Liver (tissue), 3 donors: ENCODE results near the gene RERE.

Source experiments
- ATF3 ChIP-seq: IDR thresholded peaks from 2 replicates; pipeline ENCODE4 v1.6.1; 2016; ENCODE audit warnings: antibody characterized with exemption
- EGR1 ChIP-seq, 2 donors: IDR thresholded peaks; 2 replicates each; pipeline ENCODE4 v1.6.1; 2016 to 2018; ENCODE audit warnings: antibody characterized with exemption in 2 of 2, low read depth in 2 of 2
- FOXA2 ChIP-seq: IDR thresholded peaks from 2 replicates; pipeline ENCODE4 v1.6.1; 2016; ENCODE audit warnings: antibody characterized with exemption
- GABPA ChIP-seq, 2 donors: IDR thresholded peaks in 1 of 2; conservative IDR thresholded peaks in 1 of 2; 2 replicates each; pipeline ENCODE4 v1.6.1; 2016; ENCODE audit warnings: antibody characterized with exemption in 2 of 2, mild to moderate bottlenecking in 1 of 2, moderate library complexity in 1 of 2
- MAX ChIP-seq: IDR thresholded peaks from 2 replicates; pipeline ENCODE4 v1.6.1; 2016; ENCODE audit warnings: antibody characterized with exemption
- NR2F2 ChIP-seq: IDR thresholded peaks from 2 replicates; pipeline ENCODE4 v1.6.1; 2016; ENCODE audit warnings: antibody characterized with exemption
- RAD21 ChIP-seq, 2 donors: IDR thresholded peaks; 2 replicates each; pipeline ENCODE4 v1.6.1; 2016; ENCODE audit warnings: antibody characterized with exemption in 2 of 2, mild to moderate bottlenecking in 2 of 2
- REST ChIP-seq: IDR thresholded peaks from 2 replicates; pipeline ENCODE4 v1.6.1; 2016; ENCODE audit warnings: antibody characterized with exemption, mild to moderate bottlenecking
- TAF1 ChIP-seq: conservative IDR thresholded peaks from 2 replicates; pipeline ENCODE4 v1.6.1; 2016; ENCODE audit warnings: antibody characterized with exemption, mild to moderate bottlenecking
- YY1 ChIP-seq: IDR thresholded peaks from 2 replicates; pipeline ENCODE4 v1.6.1; 2016; ENCODE audit warnings: antibody characterized with exemption, mild to moderate bottlenecking
- TF ChIP-seq, protein P1 (sequence below): fragments of 150-350 bp; IDR thresholded peaks from 2 replicates; pipeline ENCODE4 v1.5.1; 2017; ENCODE audit warnings: improper control_type of control experiment, low read depth, low read length; ENCODE audit not compliant: missing input control
- donor health status: healthy.
- donor health status: healthy.

GRCh38 chr1:8357329-8358101, 459.9 kb downstream of the RERE start:
- TF ChIP-seq REST = no peak
- TF ChIP-seq, protein P1, sequence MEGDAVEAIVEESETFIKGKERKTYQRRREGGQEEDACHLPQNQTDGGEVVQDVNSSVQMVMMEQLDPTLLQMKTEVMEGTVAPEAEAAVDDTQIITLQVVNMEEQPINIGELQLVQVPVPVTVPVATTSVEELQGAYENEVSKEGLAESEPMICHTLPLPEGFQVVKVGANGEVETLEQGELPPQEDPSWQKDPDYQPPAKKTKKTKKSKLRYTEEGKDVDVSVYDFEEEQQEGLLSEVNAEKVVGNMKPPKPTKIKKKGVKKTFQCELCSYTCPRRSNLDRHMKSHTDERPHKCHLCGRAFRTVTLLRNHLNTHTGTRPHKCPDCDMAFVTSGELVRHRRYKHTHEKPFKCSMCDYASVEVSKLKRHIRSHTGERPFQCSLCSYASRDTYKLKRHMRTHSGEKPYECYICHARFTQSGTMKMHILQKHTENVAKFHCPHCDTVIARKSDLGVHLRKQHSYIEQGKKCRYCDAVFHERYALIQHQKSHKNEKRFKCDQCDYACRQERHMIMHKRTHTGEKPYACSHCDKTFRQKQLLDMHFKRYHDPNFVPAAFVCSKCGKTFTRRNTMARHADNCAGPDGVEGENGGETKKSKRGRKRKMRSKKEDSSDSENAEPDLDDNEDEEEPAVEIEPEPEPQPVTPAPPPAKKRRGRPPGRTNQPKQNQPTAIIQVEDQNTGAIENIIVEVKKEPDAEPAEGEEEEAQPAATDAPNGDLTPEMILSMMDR = no peak
- no peak for TF ChIP-seq GABPA (IDR thresholded peaks at IDR 0.05 in 1 of 2, conservative IDR thresholded peaks at IDR 0.05 in 1 of 2)
- no peak for TF ChIP-seq YY1
- no peak for TF ChIP-seq MAX
- TF ChIP-seq ATF3 = no peak
- no peak for TF ChIP-seq RAD21 (IDR thresholded peaks at IDR 0.05)
- TF ChIP-seq FOXA2 = no peak
- no peak for TF ChIP-seq EGR1 (IDR thresholded peaks at IDR 0.05; ENCODE audit: low read depth in 2 of 2)
- TF ChIP-seq TAF1 = no peak
- TF ChIP-seq NR2F2 = peak; percentile 61
